ENCODE results near the gene ATP5F1A.

DNA sequence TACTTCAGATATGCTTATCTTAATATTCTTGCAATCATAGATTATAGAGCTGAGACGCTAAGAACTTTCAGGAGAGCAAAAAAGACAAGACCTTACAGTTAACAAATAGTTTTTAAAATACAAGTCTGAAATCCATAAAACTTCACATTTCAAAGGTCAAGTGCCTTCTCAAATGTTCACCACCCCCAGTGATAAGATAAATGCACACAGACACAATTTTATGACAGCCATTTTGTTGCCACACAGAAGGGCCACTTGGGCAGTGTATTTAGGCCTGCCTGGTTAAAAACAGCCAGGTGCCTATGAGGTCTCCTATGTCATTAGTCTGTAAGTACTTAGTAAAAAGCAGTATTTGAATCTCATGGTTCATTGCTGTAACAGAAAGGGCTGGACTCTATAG, 17.9 kb downstream of the ATP5F1A start:
- no peak for TF ChIP-seq POLR2A (IDR thresholded peaks at IDR 0.05)
- no peak for TF ChIP-seq POLR2AphosphoS5 (IDR thresholded peaks at IDR 0.05)
- TF ChIP-seq, protein P1, sequence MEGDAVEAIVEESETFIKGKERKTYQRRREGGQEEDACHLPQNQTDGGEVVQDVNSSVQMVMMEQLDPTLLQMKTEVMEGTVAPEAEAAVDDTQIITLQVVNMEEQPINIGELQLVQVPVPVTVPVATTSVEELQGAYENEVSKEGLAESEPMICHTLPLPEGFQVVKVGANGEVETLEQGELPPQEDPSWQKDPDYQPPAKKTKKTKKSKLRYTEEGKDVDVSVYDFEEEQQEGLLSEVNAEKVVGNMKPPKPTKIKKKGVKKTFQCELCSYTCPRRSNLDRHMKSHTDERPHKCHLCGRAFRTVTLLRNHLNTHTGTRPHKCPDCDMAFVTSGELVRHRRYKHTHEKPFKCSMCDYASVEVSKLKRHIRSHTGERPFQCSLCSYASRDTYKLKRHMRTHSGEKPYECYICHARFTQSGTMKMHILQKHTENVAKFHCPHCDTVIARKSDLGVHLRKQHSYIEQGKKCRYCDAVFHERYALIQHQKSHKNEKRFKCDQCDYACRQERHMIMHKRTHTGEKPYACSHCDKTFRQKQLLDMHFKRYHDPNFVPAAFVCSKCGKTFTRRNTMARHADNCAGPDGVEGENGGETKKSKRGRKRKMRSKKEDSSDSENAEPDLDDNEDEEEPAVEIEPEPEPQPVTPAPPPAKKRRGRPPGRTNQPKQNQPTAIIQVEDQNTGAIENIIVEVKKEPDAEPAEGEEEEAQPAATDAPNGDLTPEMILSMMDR (IDR thresholded peaks at IDR 0.05), result no peak

All from upper lobe of left lung (tissue), 4 donors.